C4-2B (cell line): ENCODE data around the gene COL26A1.

Experiments
- ZFX ChIP-seq: fragments of 450-650 bp; IDR thresholded peaks from 2 replicates; pipeline ENCODE4 v1.6.1; 2017
- TF ChIP-seq, protein P1 (sequence below): fragments of 450-650 bp; conservative IDR thresholded peaks from 2 replicates; pipeline ENCODE4 v1.5.1; 2017; ENCODE audit warnings: mild to moderate bottlenecking

DNA sequence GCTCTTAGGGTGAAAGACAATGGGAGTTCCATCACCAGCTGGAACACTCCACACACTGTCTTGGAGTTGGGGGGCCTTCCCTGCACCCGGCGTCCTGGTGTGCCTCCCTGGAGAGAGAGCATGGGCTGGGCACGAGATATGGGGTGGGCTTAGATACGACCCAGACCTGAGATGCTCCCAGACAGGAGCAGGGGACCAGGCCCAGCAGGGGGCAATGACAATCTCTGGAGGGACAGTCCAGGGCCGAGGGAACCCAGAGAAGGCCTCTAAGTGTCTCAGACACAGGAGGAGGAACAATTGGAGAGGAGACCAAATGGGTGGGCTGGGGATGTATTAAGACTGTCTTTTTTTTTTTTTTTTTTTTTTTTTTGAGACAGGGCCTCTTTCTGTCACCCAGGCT, 226.4 kb downstream of the COL26A1 start:
- TF ChIP-seq, protein P1, sequence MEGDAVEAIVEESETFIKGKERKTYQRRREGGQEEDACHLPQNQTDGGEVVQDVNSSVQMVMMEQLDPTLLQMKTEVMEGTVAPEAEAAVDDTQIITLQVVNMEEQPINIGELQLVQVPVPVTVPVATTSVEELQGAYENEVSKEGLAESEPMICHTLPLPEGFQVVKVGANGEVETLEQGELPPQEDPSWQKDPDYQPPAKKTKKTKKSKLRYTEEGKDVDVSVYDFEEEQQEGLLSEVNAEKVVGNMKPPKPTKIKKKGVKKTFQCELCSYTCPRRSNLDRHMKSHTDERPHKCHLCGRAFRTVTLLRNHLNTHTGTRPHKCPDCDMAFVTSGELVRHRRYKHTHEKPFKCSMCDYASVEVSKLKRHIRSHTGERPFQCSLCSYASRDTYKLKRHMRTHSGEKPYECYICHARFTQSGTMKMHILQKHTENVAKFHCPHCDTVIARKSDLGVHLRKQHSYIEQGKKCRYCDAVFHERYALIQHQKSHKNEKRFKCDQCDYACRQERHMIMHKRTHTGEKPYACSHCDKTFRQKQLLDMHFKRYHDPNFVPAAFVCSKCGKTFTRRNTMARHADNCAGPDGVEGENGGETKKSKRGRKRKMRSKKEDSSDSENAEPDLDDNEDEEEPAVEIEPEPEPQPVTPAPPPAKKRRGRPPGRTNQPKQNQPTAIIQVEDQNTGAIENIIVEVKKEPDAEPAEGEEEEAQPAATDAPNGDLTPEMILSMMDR, result no peak
- no peak for TF ChIP-seq ZFX
